NCI-H2107 treated with DMSO at 0.1 percent for 48 hours (cell line): ENCODE data around the gene ARPP19.
"Not testable (repeated sequence)": the region's sequence is repeated elsewhere in the genome, so short reads cannot be mapped to it uniquely, and the experiment has no call there.

Experiments used
- DNase-seq: peaks from one replicate; lab custom pipeline; 2025; ENCODE audit not compliant: unreplicated experiment; lab: John Stamatoyannopoulos, UW

Gene ARPP19

DNA sequence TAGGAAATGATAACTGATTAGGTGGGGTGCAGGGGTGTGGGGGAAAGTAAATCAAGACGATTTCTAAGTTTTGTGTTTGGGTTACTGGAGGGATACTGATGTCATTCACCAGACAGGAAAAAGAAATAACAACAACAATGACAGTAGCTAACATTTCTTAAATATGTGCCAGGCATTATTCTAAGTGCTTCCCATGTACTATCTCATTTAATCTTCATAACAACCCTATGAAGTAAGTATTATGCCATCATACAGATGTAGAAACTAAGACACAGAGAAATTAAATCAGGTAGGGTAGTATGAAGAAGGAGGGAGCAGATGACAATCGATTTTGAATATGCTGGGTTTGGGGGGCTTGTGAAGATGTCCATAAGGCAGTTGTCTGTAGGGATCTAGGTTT is 53.5 kb downstream of the ARPP19 start:
- DNase-seq: no peak

GRCh38 chr15:52514482-52514881 is 54.3 kb downstream of the ARPP19 start:
- no peak for DNase-seq

DNA sequence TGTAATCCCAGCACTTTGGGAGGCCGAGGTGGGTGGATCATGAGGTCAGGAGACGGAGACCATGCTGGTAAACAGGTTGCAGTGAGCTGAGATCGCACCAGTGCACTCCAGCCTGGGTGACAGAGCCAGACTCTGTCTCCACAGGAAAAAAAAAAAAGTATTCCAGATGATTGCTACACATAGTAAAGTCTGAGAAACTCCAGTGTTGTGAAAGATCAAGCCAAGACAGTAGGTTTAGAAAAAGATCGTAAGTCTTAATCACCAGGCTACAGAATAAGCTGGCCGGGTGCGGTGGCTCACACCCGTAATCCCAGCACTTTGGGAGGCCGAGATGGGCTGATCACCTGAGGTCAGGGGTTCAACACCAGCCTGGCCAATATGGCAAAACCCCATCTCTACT is 56.0 kb downstream of the ARPP19 start:
- not testable (repeated sequence) for DNase-seq

- no peak for DNase-seq
Observed at GRCh38 chr15:52511084-52511483, 57.7 kb downstream of the ARPP19 start.

GRCh38 chr15:52509500-52510245 is 59.2 kb downstream of the ARPP19 start:
- no peak for DNase-seq

DNA sequence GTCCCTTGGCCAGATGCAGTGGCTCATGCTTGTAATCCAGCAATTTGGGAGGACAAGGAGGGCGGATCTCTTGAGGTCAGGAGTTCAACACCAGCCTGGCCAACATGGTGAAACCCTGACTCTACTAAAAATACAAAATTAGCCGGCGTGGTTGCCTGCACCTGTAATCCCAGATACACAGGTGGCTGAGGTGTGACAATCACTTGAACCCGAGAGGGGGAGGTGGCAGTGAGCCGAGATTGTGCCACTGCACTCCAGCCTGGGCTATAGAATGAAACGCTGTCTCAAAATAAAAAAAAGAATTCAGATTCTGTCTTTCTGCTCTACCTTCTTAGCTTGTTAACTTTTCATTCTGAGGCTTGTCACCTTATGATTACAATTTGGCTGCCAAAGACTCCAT is 62.3 kb downstream of the ARPP19 start:
- DNase-seq: no peak

- DNase-seq: no peak
Observed at GRCh38 chr15:52505151-52505550, 63.7 kb downstream of the ARPP19 start.

DNA sequence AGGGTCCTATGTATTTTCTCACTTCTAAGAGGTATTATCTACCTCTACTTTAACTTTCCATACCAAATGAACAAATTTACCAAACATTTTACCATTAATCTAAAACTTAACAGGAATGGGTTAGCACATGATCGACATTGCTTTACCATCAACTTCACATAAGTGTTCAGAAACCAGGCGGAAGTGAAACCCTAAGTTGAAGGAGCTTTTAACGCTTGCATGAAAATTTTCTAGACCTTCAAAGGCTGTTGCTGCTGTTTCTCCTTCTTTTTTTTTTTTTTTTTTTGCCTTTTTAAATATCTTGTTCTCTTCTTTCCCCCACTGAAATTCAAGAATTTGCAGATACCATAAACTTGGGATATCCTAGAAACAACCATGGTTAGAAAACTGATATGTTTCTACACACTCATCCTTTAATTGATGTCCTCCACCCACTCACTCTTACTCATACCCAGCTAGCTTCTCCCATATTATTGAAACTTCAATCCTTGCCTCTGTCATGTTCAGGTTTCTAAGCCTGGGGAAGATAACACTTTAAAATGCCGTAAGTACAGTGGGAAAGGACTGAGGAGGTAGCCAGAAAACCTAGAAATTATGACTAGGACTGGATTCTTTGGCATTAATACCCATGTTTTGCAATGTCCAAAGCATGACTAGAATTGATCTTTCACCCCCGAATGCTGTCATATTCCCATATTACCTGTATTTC is 64.9 kb downstream of the ARPP19 start:
- no peak for DNase-seq

DNA sequence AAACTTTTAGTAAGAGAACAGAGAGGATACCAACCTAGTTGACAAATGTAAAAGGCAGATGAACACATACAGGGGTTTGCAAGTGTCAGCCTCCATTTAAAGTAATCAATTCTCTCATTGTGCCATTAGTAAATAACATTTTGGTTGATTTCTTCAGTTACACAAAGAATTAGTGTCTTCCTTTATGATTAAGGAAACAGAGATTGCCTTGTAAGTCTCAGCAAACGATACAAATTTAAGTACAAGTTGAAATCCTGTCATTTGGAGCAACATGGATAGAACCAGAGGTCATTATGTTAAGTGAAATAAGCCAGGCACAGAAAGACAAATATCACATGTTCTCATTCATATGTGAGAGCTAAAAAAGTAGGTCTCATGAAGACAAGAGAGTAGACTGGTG is 66.2 kb downstream of the ARPP19 start:
- DNase-seq: no peak

- no peak for DNase-seq
Observed at GRCh38 chr15:52499506-52499905, 69.3 kb downstream of the ARPP19 start.

DNA sequence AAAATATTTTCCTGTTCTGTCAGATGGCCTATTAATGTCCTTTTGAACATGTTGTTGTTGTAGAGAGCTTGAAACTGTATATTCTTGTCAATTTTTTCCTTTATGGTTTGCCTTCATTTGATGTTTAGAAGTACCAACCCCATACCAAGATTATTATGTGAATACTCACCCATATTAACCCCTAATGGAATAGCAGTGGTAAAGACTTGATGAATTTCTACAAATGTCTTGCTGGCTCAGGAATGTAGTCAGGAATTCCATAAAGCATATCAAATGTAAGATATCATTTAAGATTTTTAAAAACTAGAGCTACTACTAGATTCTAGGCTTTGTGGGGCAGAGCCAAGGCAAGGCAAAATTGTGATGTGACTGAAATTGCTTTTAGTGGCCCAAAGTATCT is 70.1 kb downstream of the ARPP19 start:
- no peak for DNase-seq
